HFF-Myc (cell line): ENCODE data around the gene CDK15.
"Not testable (repeated sequence)": the region's sequence is repeated elsewhere in the genome, so short reads cannot be mapped to it uniquely, and the experiment has no call there.

Experiments used
- DNase-seq: peaks from one replicate; pipeline ENCODE4 v3.0.0-alpha.2; 2011; ENCODE audit warnings: low read depth; ENCODE audit errors: extremely low read depth
- H3K4me3 ChIP-seq: replicated peaks from 2 replicates; pipeline ENCODE4 v1.5.1; 2011; ENCODE audit warnings: low read depth, mild to moderate bottlenecking, control low read depth, low read length
- TF ChIP-seq, protein P1 (sequence below): IDR thresholded peaks from 2 replicates; pipeline ENCODE4 v1.5.1; 2012; ENCODE audit warnings: mild to moderate bottlenecking, low read depth, low read length, control low read depth; ENCODE audit errors: missing control alignments

The CDK15 gene

DNA sequence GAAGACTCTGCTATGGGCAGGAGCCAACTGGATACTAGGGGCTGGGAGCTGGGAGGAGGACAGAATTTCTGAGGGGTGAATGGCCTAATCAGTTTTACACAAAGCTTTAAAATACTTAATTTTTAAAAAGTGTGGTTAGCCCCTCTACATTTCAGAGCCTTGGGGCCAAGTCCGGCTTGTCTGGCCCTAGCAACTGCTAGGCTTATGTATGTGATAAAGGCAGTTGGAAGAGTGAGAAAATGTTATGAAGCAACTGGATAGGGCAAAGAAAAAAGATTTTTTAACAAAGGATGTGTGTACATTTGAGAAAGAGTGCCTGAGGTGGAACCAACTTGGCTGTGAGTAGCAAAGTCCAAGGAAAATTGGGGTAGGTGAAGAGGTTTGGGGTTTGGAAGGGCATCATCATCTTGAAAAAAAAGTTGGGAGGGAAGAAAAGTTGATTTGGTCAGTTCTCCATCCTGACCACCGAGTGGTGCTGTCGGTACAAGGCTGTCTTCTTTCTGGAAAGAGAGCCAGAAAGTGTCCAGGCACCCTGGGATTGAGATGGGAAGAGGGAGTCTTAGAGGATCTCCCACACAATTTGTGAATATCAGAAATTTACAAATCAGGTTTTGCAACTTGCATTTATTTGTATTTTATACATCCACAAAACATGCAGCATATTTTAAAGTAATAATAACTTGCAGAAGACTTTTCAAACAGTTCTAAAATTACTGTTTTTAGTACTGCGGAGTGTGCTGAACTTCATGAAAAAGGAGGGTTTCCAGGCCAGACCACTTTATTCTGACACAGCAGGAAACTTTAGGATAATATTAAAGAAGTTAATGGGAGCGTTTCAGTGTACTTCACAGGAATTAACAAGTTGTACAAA lies 10.5 kb upstream of the CDK15 start:
- TF ChIP-seq, protein P1, sequence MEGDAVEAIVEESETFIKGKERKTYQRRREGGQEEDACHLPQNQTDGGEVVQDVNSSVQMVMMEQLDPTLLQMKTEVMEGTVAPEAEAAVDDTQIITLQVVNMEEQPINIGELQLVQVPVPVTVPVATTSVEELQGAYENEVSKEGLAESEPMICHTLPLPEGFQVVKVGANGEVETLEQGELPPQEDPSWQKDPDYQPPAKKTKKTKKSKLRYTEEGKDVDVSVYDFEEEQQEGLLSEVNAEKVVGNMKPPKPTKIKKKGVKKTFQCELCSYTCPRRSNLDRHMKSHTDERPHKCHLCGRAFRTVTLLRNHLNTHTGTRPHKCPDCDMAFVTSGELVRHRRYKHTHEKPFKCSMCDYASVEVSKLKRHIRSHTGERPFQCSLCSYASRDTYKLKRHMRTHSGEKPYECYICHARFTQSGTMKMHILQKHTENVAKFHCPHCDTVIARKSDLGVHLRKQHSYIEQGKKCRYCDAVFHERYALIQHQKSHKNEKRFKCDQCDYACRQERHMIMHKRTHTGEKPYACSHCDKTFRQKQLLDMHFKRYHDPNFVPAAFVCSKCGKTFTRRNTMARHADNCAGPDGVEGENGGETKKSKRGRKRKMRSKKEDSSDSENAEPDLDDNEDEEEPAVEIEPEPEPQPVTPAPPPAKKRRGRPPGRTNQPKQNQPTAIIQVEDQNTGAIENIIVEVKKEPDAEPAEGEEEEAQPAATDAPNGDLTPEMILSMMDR, result peak; percentile 74
- H3K4me3 ChIP-seq, result no peak overlapping the region
- DNase-seq, result no peak

DNA sequence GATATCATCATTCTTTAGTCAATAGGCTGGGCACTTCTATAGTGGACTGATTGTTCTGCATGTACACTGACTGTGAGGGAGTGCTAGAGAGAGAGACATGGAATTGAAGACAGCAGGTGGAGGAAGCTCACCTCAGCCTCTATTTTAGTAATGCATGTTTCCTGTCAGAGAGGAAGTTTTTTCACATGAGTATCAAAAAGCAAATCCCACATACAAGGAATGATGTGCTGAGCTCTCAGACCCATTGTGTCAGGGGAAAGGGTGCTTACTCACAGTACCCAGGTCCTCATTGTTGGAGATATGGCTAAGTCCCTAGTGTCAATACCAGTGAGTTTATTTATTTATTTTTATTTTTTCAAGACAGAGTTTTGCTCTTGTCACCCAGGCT lies 9.9 kb upstream of the CDK15 start:
- no peak for DNase-seq
- TF ChIP-seq, protein P1, result no peak
- no peak overlapping the region for H3K4me3 ChIP-seq

DNA sequence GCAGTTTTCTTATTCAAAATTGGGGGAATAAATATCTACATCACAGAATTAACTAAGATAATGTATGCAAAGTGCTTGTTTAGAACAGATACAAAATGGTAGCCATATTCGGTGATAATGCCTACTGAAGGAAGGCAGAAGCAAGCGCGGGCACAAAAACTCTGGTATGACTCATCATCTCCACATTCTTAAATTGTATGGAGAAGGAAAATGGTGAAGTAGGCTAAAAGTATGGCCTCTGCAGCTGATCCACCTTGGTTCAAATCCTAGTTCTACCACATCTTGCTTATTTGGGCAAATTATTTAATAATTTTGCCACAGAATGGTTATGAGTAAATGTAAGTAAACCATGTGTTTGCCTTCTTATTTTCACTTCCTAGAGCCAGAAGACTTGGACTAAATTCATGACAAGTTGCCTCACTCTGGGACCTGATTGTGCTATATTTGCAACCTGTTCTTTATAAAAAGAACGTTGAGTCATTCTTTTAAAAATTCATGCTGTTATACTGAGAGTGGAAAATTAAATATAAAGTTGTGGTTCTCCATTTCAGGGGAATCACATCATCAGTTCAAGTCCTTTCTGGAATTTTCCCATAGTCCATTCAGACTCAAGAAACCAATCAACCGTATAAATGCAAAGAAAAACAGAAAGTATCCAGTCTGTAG lies 9.0 kb upstream of the CDK15 start:
- TF ChIP-seq, protein P1, result no peak
- no peak overlapping the region for H3K4me3 ChIP-seq
- DNase-seq, result no peak

DNA sequence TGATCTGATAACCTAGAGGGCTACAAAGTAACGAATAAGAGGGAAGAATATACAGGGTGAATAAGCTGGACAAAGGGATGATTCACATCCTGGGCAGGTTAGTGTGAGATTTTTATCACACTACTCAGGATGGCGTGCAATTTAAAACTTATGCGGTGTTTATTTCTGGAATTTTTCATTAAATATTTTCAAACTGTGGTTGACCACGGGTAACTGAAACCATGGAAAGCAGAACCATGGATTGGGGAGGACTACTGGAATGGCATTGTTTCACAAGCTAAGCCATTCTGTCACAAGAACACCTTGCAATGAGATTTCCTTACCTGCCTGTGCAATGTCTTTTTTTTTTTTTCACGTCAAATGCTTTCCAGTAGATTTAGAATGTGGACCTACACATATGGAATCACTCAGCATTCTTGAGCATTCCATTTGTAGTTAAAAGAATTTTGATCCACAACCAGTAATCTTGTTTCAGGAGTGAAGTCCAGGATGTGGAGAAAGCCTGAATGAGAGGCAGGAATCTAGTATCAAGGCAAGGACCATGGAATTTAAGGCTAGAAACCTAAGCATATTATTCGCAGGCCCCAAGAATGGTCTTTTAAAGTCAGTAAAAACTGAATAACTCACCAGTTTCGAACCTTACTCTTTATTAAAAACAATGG lies 8.0 kb upstream of the CDK15 start:
- H3K4me3 ChIP-seq, result no peak overlapping the region
- TF ChIP-seq, protein P1, result no peak
- DNase-seq, result peak; percentile 90

DNA sequence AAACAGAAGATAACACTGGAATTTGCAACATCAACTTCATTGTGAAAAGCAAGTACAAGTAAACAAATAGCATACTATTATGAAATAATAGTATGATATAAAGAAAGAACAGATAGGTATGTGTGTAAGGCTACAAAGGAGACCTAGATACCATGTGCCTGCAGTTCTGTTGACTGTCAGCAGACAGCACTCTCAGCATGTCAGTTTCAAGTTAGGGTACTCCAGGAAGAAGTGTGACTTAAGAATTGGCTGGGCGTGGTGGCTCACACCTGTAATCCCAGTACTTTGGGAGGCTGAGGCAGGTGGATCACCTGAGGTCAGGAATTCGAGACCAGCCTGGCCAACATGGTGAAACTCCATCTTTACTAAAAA lies 7.4 kb upstream of the CDK15 start:
- not testable (repeated sequence) for DNase-seq, H3K4me3 ChIP-seq
- TF ChIP-seq, protein P1, result peak; percentile 54

DNA sequence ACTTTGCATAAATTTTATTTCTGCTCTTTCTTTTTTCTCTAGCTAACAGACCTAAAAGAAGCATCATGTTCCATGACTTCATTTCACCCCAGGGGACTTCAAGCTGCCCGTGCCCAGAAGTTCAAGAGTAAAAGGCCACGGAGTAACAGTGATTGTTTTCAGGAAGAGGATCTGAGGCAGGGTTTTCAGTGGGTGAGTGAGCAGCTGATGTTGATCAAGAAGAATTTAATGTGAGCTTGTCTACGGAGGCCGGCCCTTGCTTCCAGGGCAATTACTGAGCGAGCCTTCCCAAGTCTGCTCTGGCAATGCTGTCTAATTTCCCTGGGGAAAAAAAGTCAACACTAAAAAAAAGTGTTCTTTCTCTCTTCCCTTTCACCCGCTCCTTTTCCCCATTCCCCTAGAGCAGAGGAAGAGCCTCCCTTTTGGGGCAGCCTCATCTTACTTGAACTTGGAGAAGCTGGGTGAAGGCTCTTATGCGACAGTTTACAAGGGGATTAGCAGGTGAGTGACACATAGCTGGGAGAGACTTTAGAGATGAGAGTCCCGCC lies 1.2 kb downstream of the CDK15 start:
- H3K4me3 ChIP-seq, result peak overlapping the region; percentile 21
- no peak for DNase-seq
- TF ChIP-seq, protein P1, result no peak
